ENCODE measurements around the gene RALBP1. TPM values are rescaled to one million over a fixed set of nuclear protein-coding genes. Genes with fewer than 3 reads are reported as not detected.

Gene RALBP1
- polyA plus RNA-seq, 1 donor (not counting 4 experiments of a cell fraction or from before 2014, with no cell fraction given), result 47.6 TPM

GRCh38 chr18:9531791-9532410 is 56.6 kb downstream of the RALBP1 start:
- H3K79me2 ChIP-seq (ENCODE audit: control insufficient read depth, insufficient read depth, low read length), result no peaks in the 10 kb centered on the region
- H2AFZ ChIP-seq (ENCODE audit: control insufficient read depth, low read length), result no peak overlapping the region
- no peaks in the 10 kb centered on the region for H4K20me1 ChIP-seq (ENCODE audit: control insufficient read depth, extremely low read depth, insufficient read depth, low read length)
- no peaks in the 10 kb centered on the region for H3K27me3 ChIP-seq (ENCODE audit: control insufficient read depth, extremely low read depth, insufficient read depth, low read length)
- H3K9ac ChIP-seq (ENCODE audit: control insufficient read depth, extremely low read depth, insufficient read depth, low read length), result no peak overlapping the region
- H3K9me3 ChIP-seq (ENCODE audit: control insufficient read depth, low read depth, low read length), result no peaks in the 10 kb centered on the region
- no peak overlapping the region for H3K27ac ChIP-seq (ENCODE audit: control insufficient read depth, insufficient read depth, low read length)
- no peak overlapping the region for H3K4me2 ChIP-seq (ENCODE audit: control insufficient read depth, extremely low read depth, insufficient read depth, low read depth, low read length)
- peaks cover 17 to 28% of the 10 kb centered on the region in 2 experiments for H3K36me3 ChIP-seq (ENCODE audit: control insufficient read depth in 2 of 2, extremely low read depth in 1 of 2, insufficient read depth in 2 of 2, low read length in 2 of 2)
- no peak overlapping the region for H3K4me3 ChIP-seq (ENCODE audit: control insufficient read depth in 2 of 3, extremely low read depth in 1 of 3, insufficient read depth in 2 of 3, low read depth in 1 of 3, low read length in 3 of 3)
- dilution Hi-C loops (cut with MboI; ENCODE audit: extremely low pct_ligation_motif_present, low sequenced_read_pairs), result no loop called here
- TF ChIP-seq EZH2 (IDR thresholded peaks at IDR 0.05; ENCODE audit: low read length), result no peak
- DNase-seq (ENCODE audit: low read depth, low spot score) (no peak), FAIRE-seq (no peak)
- no peaks in the 10 kb centered on the region for H3K9me1 ChIP-seq (ENCODE audit: control insufficient read depth, extremely low read depth, insufficient read depth, low read length)
- H3K4me1 ChIP-seq (ENCODE audit: control insufficient read depth, extremely low read depth, insufficient read depth, low read length), result peaks cover 7% of the 10 kb centered on the region

- TF ChIP-seq CTCF (optimal IDR thresholded peaks at IDR 0.05 in 1 of 3, IDR thresholded peaks at IDR 0.05 in 1 of 3, conservative IDR thresholded peaks at IDR 0.05 in 1 of 3; ENCODE audit: extremely low read depth in 1 of 3, insufficient read depth in 2 of 3, low read length in 3 of 3), result no peak
- TF ChIP-seq EZH2 (IDR thresholded peaks at IDR 0.05; ENCODE audit: low read length), result no peak
- H3K27me3 ChIP-seq (ENCODE audit: control insufficient read depth, extremely low read depth, insufficient read depth, low read length), result no peaks in the 10 kb centered on the region
- no peak overlapping the region for H2AFZ ChIP-seq (ENCODE audit: control insufficient read depth, low read length)
- no peaks in the 10 kb centered on the region for H3K79me2 ChIP-seq (ENCODE audit: control insufficient read depth, insufficient read depth, low read length)
- no peaks in the 10 kb centered on the region for H4K20me1 ChIP-seq (ENCODE audit: control insufficient read depth, extremely low read depth, insufficient read depth, low read length)
- H3K4me1 ChIP-seq (ENCODE audit: control insufficient read depth, extremely low read depth, insufficient read depth, low read length), result peaks cover 19% of the 10 kb centered on the region
- H3K4me3 ChIP-seq (ENCODE audit: control insufficient read depth in 2 of 3, extremely low read depth in 1 of 3, insufficient read depth in 2 of 3, low read depth in 1 of 3, low read length in 3 of 3), result no peak overlapping the region
- no peaks in the 10 kb centered on the region for H3K9me1 ChIP-seq (ENCODE audit: control insufficient read depth, extremely low read depth, insufficient read depth, low read length)
- no peak overlapping the region for H3K27ac ChIP-seq (ENCODE audit: control insufficient read depth, insufficient read depth, low read length)
- dilution Hi-C loops (cut with MboI; ENCODE audit: extremely low pct_ligation_motif_present, low sequenced_read_pairs), result no loop called here
- H3K9me3 ChIP-seq (ENCODE audit: control insufficient read depth, low read depth, low read length), result no peaks in the 10 kb centered on the region
- FAIRE-seq (no peak), DNase-seq (ENCODE audit: low read depth, low spot score) (no peak)
- H3K4me2 ChIP-seq (ENCODE audit: control insufficient read depth, extremely low read depth, insufficient read depth, low read depth, low read length), result no peak overlapping the region
- peaks cover 21 to 25% of the 10 kb centered on the region in 2 experiments for H3K36me3 ChIP-seq (ENCODE audit: control insufficient read depth in 2 of 2, extremely low read depth in 1 of 2, insufficient read depth in 2 of 2, low read length in 2 of 2)
- H3K9ac ChIP-seq (ENCODE audit: control insufficient read depth, extremely low read depth, insufficient read depth, low read length), result no peak overlapping the region
Measured at GRCh38 chr18:9534844-9535243, 59.5 kb downstream of the RALBP1 start.
